HFFc6 (cell line): ENCODE data around the gene ZNF692. TPM values are rescaled to one million over a fixed set of nuclear protein-coding genes. Genes with fewer than 3 reads are reported as not detected.

Experiments
- DNase-seq: peaks from one replicate; pipeline ENCODE4 v3.0.0-alpha.2; 2018
- H3K27ac Mint-ChIP-seq: 2 replicates; pipeline ENCODE4 v1.8.0; 2020; ENCODE audit warnings: mild to moderate bottlenecking, mixed read lengths
- H3K27me3 Mint-ChIP-seq: 2 replicates; pipeline ENCODE4 v1.8.0; 2021; ENCODE audit warnings: mild to moderate bottlenecking, moderate library complexity, mixed read lengths; ENCODE audit not compliant: insufficient read depth
- H3K36me3 Mint-ChIP-seq: 2 replicates; pipeline ENCODE4 v1.8.0; 2021; ENCODE audit warnings: low read depth, mixed read lengths
- H3K4me1 Mint-ChIP-seq: 2 replicates; pipeline ENCODE4 v1.8.0; 2020; ENCODE audit warnings: low read depth, mixed read lengths
- H3K4me3 Mint-ChIP-seq: 2 replicates; pipeline ENCODE4 v1.8.0; 2020; ENCODE audit warnings: mild to moderate bottlenecking, moderate library complexity, mixed read lengths
- H3K9me3 Mint-ChIP-seq: 2 replicates; pipeline ENCODE4 v1.8.0; 2020; ENCODE audit warnings: mild to moderate bottlenecking, mixed read lengths
- CTCF ChIP-seq: fragments of 200-600 bp; sonication (generic); IDR thresholded peaks from 2 replicates; pipeline ENCODE4 v1.5.0; 2021; ENCODE audit warnings: antibody characterized with exemption, mild to moderate bottlenecking
- total RNA-seq, 6 experiments: library from RNA; stranded (reverse); fragmentation: NEBNext Ultra II Directional; extraction: Animal tissue kit (Norgen Biotek cat#: 25700); gene quantifications; 2 replicates in 1 of 6; 3 replicates in 5 of 6; pipeline ENCODE4 v1.2.3, GENCODE V29; 2021

ZNF692 gene
- total RNA-seq, 6 experiments from 2014 or later = 18.4 to 28.9 (median 21.1) TPM

- H3K4me1 Mint-ChIP-seq = peaks cover 63% of the 10 kb centered on the region
Observed at GRCh38 chr1:248821101-248821500, 37.8 kb downstream of the ZNF692 start.

GRCh38 chr1:248820041-248820585, 38.8 kb downstream of the ZNF692 start:
- Mint-ChIP-seq H3K9me3 (no peaks in the 10 kb centered on the region), H3K27ac (peak overlapping the region; percentile 98), H3K36me3 (peaks cover 61% of the 10 kb centered on the region), H3K4me3 (peak overlapping the region; percentile 94; the same call in 1 of the 2 replicates), H3K27me3 (no peaks in the 10 kb centered on the region; the same call in 1 of the 2 replicates), H3K4me1 (peaks cover 62% of the 10 kb centered on the region)
- TF ChIP-seq CTCF = 0 out of 2 replicates have a peak, but pooled peaks have one; percentile 8
- DNase-seq = no peak

More at GRCh38 chr1:248821101-248821500, 37.8 kb downstream of the ZNF692 start:
- Mint-ChIP-seq H3K9me3 (no peaks in the 10 kb centered on the region), H3K27me3 (no peaks in the 10 kb centered on the region; the same call in 1 of the 2 replicates), H3K4me3 (peak overlapping the region; percentile 94), H3K27ac (peak overlapping the region; percentile 98), H3K36me3 (peaks cover 53% of the 10 kb centered on the region)
- DNase-seq = peak; percentile 92
- no peak for TF ChIP-seq CTCF

- peaks cover 62% of the 10 kb centered on the region for H3K36me3 Mint-ChIP-seq
- H3K27ac Mint-ChIP-seq = peak overlapping the region; percentile 65
- H3K4me3 Mint-ChIP-seq = no peak overlapping the region; the same call in 1 of the 2 replicates
- DNase-seq = no peak
- peaks cover 49% of the 10 kb centered on the region for H3K4me1 Mint-ChIP-seq
- no peak for TF ChIP-seq CTCF
- no peaks in the 10 kb centered on the region for H3K9me3 Mint-ChIP-seq
- no peaks in the 10 kb centered on the region; the same call in 1 of the 2 replicates for H3K27me3 Mint-ChIP-seq
Observed at GRCh38 chr1:248818505-248819374, 40.1 kb downstream of the ZNF692 start.

GRCh38 chr1:248817065-248817464, 41.8 kb downstream of the ZNF692 start:
- Mint-ChIP-seq H3K27ac (peak overlapping the region; percentile 33), H3K4me3 (no peak overlapping the region), H3K36me3 (peaks cover 58% of the 10 kb centered on the region), H3K27me3 (peaks cover 5% of the 10 kb centered on the region; the same call in 1 of the 2 replicates), H3K4me1 (peaks cover 43% of the 10 kb centered on the region), H3K9me3 (no peaks in the 10 kb centered on the region)
- no peak for TF ChIP-seq CTCF
- no peak for DNase-seq

GRCh38 chr1:248816042-248816851, 42.6 kb downstream of the ZNF692 start:
- peaks cover 51% of the 10 kb centered on the region for H3K36me3 Mint-ChIP-seq
- no peak for DNase-seq
- H3K4me1 Mint-ChIP-seq = peaks cover 40% of the 10 kb centered on the region
- H3K9me3 Mint-ChIP-seq = no peaks in the 10 kb centered on the region
- no peak for TF ChIP-seq CTCF
- H3K4me3 Mint-ChIP-seq = no peak overlapping the region
- peak overlapping the region; percentile 57; the same call in 1 of the 2 replicates for H3K27ac Mint-ChIP-seq
- peaks cover 5% of the 10 kb centered on the region; the same call in 1 of the 2 replicates for H3K27me3 Mint-ChIP-seq
